ENCODE data around the gene SRF.

DNA sequence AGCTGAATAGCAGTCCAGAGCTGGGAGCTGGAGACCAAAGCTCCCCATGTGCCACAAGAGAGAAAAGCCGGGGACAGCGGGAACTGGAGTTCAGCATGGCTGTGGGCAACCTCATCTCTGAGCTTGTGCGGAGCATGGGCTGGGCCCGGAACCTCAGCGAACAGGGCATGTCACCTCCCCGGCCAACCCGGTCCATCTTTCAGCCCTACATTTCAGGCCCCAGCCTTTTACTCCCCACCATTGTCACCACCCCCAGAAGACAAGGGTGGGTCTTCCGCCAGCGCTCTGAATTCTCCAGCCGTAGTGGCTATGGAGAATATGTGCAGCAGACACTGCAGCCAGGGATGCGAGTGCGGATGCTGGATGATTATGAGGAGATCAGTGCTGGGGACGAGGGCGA, 14.9 kb downstream of the SRF start:
- TF ChIP-seq, protein P1, sequence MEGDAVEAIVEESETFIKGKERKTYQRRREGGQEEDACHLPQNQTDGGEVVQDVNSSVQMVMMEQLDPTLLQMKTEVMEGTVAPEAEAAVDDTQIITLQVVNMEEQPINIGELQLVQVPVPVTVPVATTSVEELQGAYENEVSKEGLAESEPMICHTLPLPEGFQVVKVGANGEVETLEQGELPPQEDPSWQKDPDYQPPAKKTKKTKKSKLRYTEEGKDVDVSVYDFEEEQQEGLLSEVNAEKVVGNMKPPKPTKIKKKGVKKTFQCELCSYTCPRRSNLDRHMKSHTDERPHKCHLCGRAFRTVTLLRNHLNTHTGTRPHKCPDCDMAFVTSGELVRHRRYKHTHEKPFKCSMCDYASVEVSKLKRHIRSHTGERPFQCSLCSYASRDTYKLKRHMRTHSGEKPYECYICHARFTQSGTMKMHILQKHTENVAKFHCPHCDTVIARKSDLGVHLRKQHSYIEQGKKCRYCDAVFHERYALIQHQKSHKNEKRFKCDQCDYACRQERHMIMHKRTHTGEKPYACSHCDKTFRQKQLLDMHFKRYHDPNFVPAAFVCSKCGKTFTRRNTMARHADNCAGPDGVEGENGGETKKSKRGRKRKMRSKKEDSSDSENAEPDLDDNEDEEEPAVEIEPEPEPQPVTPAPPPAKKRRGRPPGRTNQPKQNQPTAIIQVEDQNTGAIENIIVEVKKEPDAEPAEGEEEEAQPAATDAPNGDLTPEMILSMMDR (conservative IDR thresholded peaks at IDR 0.05; ENCODE audit: low read length): no peak
- TF ChIP-seq EZH2phosphoT487 (IDR thresholded peaks at IDR 0.05; ENCODE audit: borderline replicate concordance): no peak
